ENCODE data around the gene FABP2. TPM values are rescaled to one million over a fixed set of nuclear protein-coding genes. Genes with fewer than 3 reads are reported as not detected.

Gene FABP2
- total RNA-seq, 1 experiment from 2014 or later, result not detected

DNA sequence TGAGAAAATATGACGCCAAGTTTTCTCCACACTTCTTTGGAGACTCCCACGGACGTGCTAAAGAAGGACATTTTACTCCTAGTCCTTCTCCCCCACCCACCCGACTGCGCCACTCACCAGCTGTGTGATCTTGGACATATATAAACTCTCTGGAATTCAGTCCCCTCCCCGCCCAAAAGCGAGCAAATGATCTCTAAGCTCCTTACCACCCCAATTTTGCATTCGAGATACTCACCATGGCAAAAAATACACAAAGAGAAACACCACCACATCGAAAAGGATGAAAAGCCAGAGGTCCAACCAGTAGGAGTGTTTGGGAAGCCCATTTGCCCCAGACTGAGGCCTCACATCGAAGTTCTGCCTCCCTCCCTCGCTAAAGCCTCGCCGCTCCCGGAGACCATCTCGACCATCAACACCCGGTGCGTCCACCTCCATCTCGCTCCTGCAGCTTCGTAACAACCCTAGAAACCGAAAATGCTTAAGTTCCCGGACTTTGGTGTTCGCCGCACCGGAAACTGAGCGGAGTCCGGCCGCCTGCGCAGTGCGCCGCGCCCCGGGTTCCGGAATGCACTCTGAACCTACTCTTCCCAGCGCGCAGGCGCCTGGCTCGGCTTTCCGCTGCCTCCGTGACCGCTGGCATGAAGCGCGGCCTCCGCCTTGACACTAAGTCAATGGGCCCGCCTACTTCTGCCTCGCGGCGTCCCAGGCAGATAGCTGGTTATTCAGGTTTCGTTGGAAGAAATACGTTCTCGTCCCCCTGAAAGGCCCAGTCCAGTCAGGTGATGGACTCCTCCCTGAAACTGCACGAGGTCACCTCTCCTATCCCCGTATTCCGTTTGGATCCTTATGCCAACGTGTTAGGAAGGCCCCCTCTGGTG is 21.6 kb downstream of the FABP2 start:
- POLR2A ChIA-PET, result interaction anchor here (0.7 to 4.5 kb wide), 43 partner anchors 9 to 762 kb away, joined by 3 to 50 read pairs (median 4); partner anchors contain the start of genes METTL14 and USP53
- Mint-ChIP-seq H3K4me3 (ENCODE audit: unreplicated experiment) (peak overlapping the region; percentile 93), H3K36me3 (ENCODE audit: insufficient read depth, unreplicated experiment) (peaks cover 28% of the 10 kb centered on the region), H3K4me1 (ENCODE audit: insufficient read depth, unreplicated experiment) (peaks cover 12% of the 10 kb centered on the region), H3K27ac (ENCODE audit: low read depth, unreplicated experiment) (peak overlapping the region; percentile 97), H3K27me3 (ENCODE audit: insufficient read depth, unreplicated experiment) (no peaks in the 10 kb centered on the region), H3K9me3 (ENCODE audit: unreplicated experiment) (no peaks in the 10 kb centered on the region)
- TF ChIP-seq CTCF (IDR thresholded peaks at IDR 0.05; ENCODE audit: unreplicated experiment), result no peak
- peak; percentile 92 for DNase-seq (ENCODE audit: unreplicated experiment)
- intact Hi-C loops (cut with micrococcal nuclease), result no loop called here
- CTCF ChIA-PET, result interaction anchor here (0.6 to 5.1 kb wide), 21 partner anchors 10 to 1145 kb away, joined by 3 to 33 read pairs (median 4); partner anchors contain the start of gene PDE5A
- TSS peak; percentile 6 for BruUV-seq (replicated peaks)

GRCh38 chr4:119299741-119300100 is 22.2 kb downstream of the FABP2 start:
- Mint-ChIP-seq H3K9me3 (ENCODE audit: unreplicated experiment) (no peaks in the 10 kb centered on the region), H3K36me3 (ENCODE audit: insufficient read depth, unreplicated experiment) (peaks cover 28% of the 10 kb centered on the region), H3K4me1 (ENCODE audit: insufficient read depth, unreplicated experiment) (peaks cover 12% of the 10 kb centered on the region), H3K27me3 (ENCODE audit: insufficient read depth, unreplicated experiment) (no peaks in the 10 kb centered on the region), H3K4me3 (ENCODE audit: unreplicated experiment) (peak overlapping the region; percentile 93), H3K27ac (ENCODE audit: low read depth, unreplicated experiment) (peak overlapping the region; percentile 97)
- intact Hi-C loops (cut with micrococcal nuclease), result no loop called here
- no peak for TF ChIP-seq CTCF (IDR thresholded peaks at IDR 0.05; ENCODE audit: unreplicated experiment)
- POLR2A ChIA-PET, result interaction anchor here (0.7 to 4.5 kb wide), 38 partner anchors 9 to 763 kb away, joined by 3 to 50 read pairs (median 5); partner anchors contain the start of genes METTL14 and USP53
- BruUV-seq (replicated peaks), result TSS peak; percentile 68
- DNase-seq (ENCODE audit: unreplicated experiment), result no peak
- CTCF ChIA-PET, result interaction anchor here (0.6 to 5.1 kb wide), 18 partner anchors 9 to 1145 kb away, joined by 3 to 33 read pairs (median 4); partner anchors contain the start of gene PDE5A

- Mint-ChIP-seq H3K36me3 (ENCODE audit: insufficient read depth, unreplicated experiment) (peaks cover 30% of the 10 kb centered on the region), H3K27ac (ENCODE audit: low read depth, unreplicated experiment) (peak overlapping the region; percentile 97), H3K4me1 (ENCODE audit: insufficient read depth, unreplicated experiment) (peaks cover 12% of the 10 kb centered on the region), H3K27me3 (ENCODE audit: insufficient read depth, unreplicated experiment) (no peaks in the 10 kb centered on the region), H3K4me3 (ENCODE audit: unreplicated experiment) (peak overlapping the region; percentile 93), H3K9me3 (ENCODE audit: unreplicated experiment) (no peaks in the 10 kb centered on the region)
- peak; percentile 29 for DNase-seq (ENCODE audit: unreplicated experiment)
- intact Hi-C loops (cut with micrococcal nuclease), result no loop called here
- ChIA-PET POLR2A (interaction anchor here (0.6 to 4.5 kb wide), 30 partner anchors 8 to 757 kb away, joined by 3 to 50 read pairs (median 6); partner anchors contain the start of genes METTL14 and USP53), CTCF (interaction anchor here (0.7 to 5.1 kb wide), 17 partner anchors 9 to 430 kb away, joined by 3 to 33 read pairs (median 4); no protein-coding TSS in a partner anchor)
- no peak for TF ChIP-seq CTCF (IDR thresholded peaks at IDR 0.05; ENCODE audit: unreplicated experiment)
- BruUV-seq (replicated peaks), result no TSS peak
These were observed 22.7 kb downstream of the FABP2 start for GRCh38 chr4:119299260-119299671.

GRCh38 chr4:119297795-119298194 is 24.1 kb downstream of the FABP2 start:
- H3K4me3 Mint-ChIP-seq (ENCODE audit: unreplicated experiment), result peak overlapping the region; percentile 93
- intact Hi-C loops (cut with micrococcal nuclease), result no loop called here
- H3K36me3 Mint-ChIP-seq (ENCODE audit: insufficient read depth, unreplicated experiment), result peaks cover 37% of the 10 kb centered on the region
- TSS peak; percentile 3 for BruUV-seq (replicated peaks)
- no peak for TF ChIP-seq CTCF (IDR thresholded peaks at IDR 0.05; ENCODE audit: unreplicated experiment)
- POLR2A ChIA-PET, result interaction anchor here (0.8 to 4.5 kb wide), 4 partner anchors 269 to 316 kb away, joined by 3 to 26 read pairs (median 10); no protein-coding TSS in a partner anchor
- peaks cover 12% of the 10 kb centered on the region for H3K4me1 Mint-ChIP-seq (ENCODE audit: insufficient read depth, unreplicated experiment)
- no peak for DNase-seq (ENCODE audit: unreplicated experiment)
- peak overlapping the region; percentile 97 for H3K27ac Mint-ChIP-seq (ENCODE audit: low read depth, unreplicated experiment)
- H3K9me3 Mint-ChIP-seq (ENCODE audit: unreplicated experiment), result no peaks in the 10 kb centered on the region
- CTCF ChIA-PET, result interaction anchor here (0.8 to 5.1 kb wide), 5 partner anchors 11 to 330 kb away, joined by 3 to 33 read pairs (median 8); no protein-coding TSS in a partner anchor
- H3K27me3 Mint-ChIP-seq (ENCODE audit: insufficient read depth, unreplicated experiment), result no peaks in the 10 kb centered on the region
